Daoy (cell line): ENCODE measurements around the gene EMC8. TPM values are rescaled to one million over a fixed set of nuclear protein-coding genes. Genes with fewer than 3 reads are reported as not detected.
"Not testable (repeated sequence)": the region's sequence is repeated elsewhere in the genome, so short reads cannot be mapped to it uniquely, and the experiment has no call there.

ENCODE experiments used
- DNase-seq: peaks from one replicate; pipeline ENCODE4 v3.0.0-alpha.2; 2015; ENCODE audit warnings: low read depth
- total RNA-seq: library from RNA; depleted of rRNA; stranded (reverse); fragments of >200 nt; shearing (Covaris generic); gene quantifications from 2 replicates; pipeline ENCODE4 v1.2.3, GENCODE V29; 2014; rRNA removed

Gene EMC8
- total RNA-seq, result 40.5 and 46.5 TPM in 2 replicates

- peak; percentile 93 for DNase-seq
Observed at GRCh38 chr16:85799497-85800320, at the start of gene EMC8, which contains the start of gene COX4I1. Gene EMC8, minus strand, starts transcription at chr16:85799544. Its CDS starts 249 bp downstream, at chr16:85799295. Gene COX4I1, plus strand, starts transcription at chr16:85799695. Its CDS starts 1,511 bp downstream, at chr16:85801206.

GRCh38 chr16:85848986-85849385 is 49.6 kb upstream of the EMC8 start:
- DNase-seq, result no peak

GRCh38 chr16:85847681-85848601 is 48.6 kb upstream of the EMC8 start:
- DNase-seq, result no peak

GRCh38 chr16:85847036-85847435 is 47.7 kb upstream of the EMC8 start:
- no peak for DNase-seq

GRCh38 chr16:85846461-85846860 is 47.1 kb upstream of the EMC8 start:
- no peak for DNase-seq

- DNase-seq, result no peak
Observed at GRCh38 chr16:85845266-85845665, 45.9 kb upstream of the EMC8 start.

GRCh38 chr16:85844786-85845185 is 45.4 kb upstream of the EMC8 start:
- no peak for DNase-seq

- no peak for DNase-seq
Observed at GRCh38 chr16:85844169-85844481, 44.8 kb upstream of the EMC8 start.

GRCh38 chr16:85843471-85844168 is 44.3 kb upstream of the EMC8 start:
- DNase-seq, result no peak

GRCh38 chr16:85842848-85843247 is 43.5 kb upstream of the EMC8 start:
- DNase-seq, result no peak

GRCh38 chr16:85842435-85842834 is 43.1 kb upstream of the EMC8 start:
- DNase-seq, result no peak

- no peak for DNase-seq
Observed at GRCh38 chr16:85840801-85841200, 41.5 kb upstream of the EMC8 start.

GRCh38 chr16:85840395-85840794 is 41.1 kb upstream of the EMC8 start:
- DNase-seq, result no peak

- no peak for DNase-seq
Observed at GRCh38 chr16:85839681-85840240, 40.4 kb upstream of the EMC8 start.

GRCh38 chr16:85838876-85839585 is 39.7 kb upstream of the EMC8 start:
- no peak for DNase-seq

GRCh38 chr16:85838381-85838780 is 39.0 kb upstream of the EMC8 start:
- DNase-seq, result no peak

GRCh38 chr16:85837654-85838053 is 38.3 kb upstream of the EMC8 start:
- not testable (repeated sequence) for DNase-seq

- DNase-seq, result no peak
Observed at GRCh38 chr16:85836706-85837582, 37.6 kb upstream of the EMC8 start.

GRCh38 chr16:85835956-85836705 is 36.8 kb upstream of the EMC8 start:
- DNase-seq, result no peak
